Central memory CD8-positive, alpha-beta T cell (primary cell): ENCODE data around the gene SH3GLB2.
"Not testable (repeated sequence)": the region's sequence is repeated elsewhere in the genome, so short reads cannot be mapped to it uniquely, and the experiment has no call there.

Source experiments
- ATAC-seq: fragments of 150-1000 bp; cut with Tn5 transposase; replicated peaks from 2 replicates; pipeline ENCODE4 v1.10.0; 2022; ENCODE audit warnings: mild to moderate bottlenecking, moderate FRiP score, moderate number of reproducible peaks; ENCODE audit not compliant: poor library complexity, severe bottlenecking; ENCODE audit errors: extremely low read depth
- DNase-seq, 2 donors: peaks; one replicate each; pipeline ENCODE4 v3.0.0; 2021; ENCODE audit warnings: low spot score in 2 of 2
- H3K27ac Mint-ChIP-seq: one replicate; pipeline ENCODE4 v1.8.0; 2022; ENCODE audit warnings: low read depth, mild to moderate bottlenecking, moderate library complexity, mixed read lengths
- H3K27me3 Mint-ChIP-seq: one replicate; pipeline ENCODE4 v1.8.0; 2022; ENCODE audit warnings: mixed read lengths
- H3K36me3 Mint-ChIP-seq: one replicate; pipeline ENCODE4 v1.8.0; 2022; ENCODE audit warnings: mild to moderate bottlenecking, moderate library complexity, mixed read lengths; ENCODE audit not compliant: insufficient read depth
- H3K4me1 Mint-ChIP-seq: one replicate; pipeline ENCODE4 v1.8.0; 2022; ENCODE audit warnings: mixed read lengths
- H3K4me3 Mint-ChIP-seq: one replicate; pipeline ENCODE4 v1.8.0; 2022; ENCODE audit warnings: mild to moderate bottlenecking, moderate library complexity, mixed read lengths
- H3K9me3 Mint-ChIP-seq: one replicate; pipeline ENCODE4 v1.8.0; 2022; ENCODE audit warnings: mixed read lengths

SH3GLB2 gene

DNA sequence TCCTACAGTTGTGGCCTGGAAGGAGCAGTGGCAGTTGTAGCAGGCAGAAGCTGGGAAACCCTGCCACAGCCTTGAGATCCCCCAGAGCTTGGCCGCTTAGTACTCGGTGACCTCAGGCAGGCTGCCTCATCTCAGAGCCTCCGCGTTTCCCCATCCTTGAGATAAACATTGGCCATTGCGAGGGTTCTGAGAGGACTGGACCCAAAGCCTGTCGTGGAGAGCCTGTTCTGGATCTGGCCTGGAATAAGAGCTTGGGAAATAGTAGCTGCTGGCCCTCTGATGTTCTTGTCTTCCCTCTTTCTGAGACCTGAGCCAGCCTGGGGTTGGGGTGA is 9.6 kb upstream of the SH3GLB2 start:
- Mint-ChIP-seq H3K4me3 (peak overlapping the region; percentile 98), H3K9me3 (no peaks in the 10 kb centered on the region), H3K27ac (no peak overlapping the region), H3K27me3 (no peaks in the 10 kb centered on the region), H3K36me3 (peaks cover 18% of the 10 kb centered on the region), H3K4me1 (peaks cover 37% of the 10 kb centered on the region)
- no peak for DNase-seq
- no peak for ATAC-seq

DNA sequence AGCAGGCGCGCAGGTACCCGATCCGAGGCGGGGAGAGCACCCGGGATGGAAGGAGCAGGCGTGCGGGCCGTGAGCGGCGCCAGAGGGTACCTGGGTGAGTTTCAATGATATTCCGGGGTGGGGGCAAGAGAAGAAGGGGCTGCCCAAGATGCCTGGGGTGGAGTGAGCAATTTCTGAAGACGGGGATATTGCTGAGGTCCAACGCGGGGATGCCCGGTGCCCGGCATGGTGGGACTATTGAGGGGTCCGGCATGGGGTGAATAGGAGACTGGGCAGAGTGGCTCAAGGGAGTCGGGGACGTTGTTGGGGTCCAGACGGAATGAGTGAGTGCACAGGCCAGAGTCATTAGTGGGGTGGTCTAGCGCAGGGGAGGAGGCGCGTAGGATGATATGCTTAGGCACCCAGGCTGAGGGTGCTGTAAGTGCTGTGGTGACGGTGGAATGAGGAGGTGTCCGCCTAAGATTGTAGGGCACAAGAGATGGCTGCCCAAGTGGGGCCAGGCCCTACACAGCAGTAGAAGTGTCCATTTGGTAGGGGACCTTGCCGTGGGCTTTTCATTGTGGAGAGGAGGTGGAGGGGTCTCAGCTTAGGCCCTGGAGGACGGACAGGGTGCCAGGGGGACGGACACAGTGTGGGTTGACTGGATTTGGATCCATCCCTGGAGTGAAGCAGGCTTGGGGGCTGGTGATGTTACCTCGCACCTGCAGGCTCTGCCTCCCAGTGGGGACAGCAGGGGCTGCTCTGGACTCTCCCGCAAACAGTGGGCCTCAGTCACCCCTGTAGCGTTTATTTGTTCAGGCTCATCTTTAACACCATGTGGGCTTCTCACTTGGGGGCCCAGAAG is 9.0 kb upstream of the SH3GLB2 start:
- H3K27ac Mint-ChIP-seq: peak overlapping the region; percentile 82
- H3K4me3 Mint-ChIP-seq: peak overlapping the region; percentile 98
- H3K27me3 Mint-ChIP-seq: no peaks in the 10 kb centered on the region
- no peak for ATAC-seq
- H3K36me3 Mint-ChIP-seq: peaks cover 12% of the 10 kb centered on the region
- peaks cover 37% of the 10 kb centered on the region for H3K4me1 Mint-ChIP-seq
- no peak for DNase-seq
- H3K9me3 Mint-ChIP-seq: no peaks in the 10 kb centered on the region

DNA sequence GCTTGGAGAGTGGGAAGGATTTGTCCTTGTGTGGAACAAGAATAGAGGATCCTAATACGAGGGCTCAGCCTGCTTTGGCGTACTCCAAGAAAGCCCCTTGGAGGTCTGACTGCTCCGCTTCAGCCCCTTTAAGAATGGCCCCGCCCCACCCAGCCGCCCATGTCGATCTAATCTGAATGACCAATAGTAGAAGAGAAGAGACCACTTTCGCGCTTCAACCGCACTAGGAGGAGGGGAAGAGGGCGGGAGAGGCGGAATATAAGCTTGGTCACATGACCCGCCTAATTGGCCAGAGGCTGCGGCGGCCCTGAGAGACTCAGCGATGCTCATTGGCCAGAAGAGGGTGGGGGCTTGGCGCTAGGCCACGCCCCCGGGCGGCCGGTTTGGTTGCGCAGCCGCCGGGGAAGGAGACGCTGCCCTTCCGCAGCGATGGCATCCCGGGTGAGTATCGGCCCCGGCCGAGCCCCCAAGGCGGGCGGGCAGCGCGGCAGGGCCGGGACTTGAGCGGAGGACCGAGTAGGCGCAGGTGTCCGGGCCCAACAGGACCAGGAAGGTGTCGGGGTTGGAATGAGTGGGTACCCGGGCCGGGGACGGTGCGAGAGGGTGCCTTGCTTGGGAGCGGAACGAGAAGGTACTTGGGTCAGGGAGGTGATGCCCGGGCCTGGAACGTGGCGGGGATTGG is 8.3 kb upstream of the SH3GLB2 start, which contains the start of gene MIGA2:
Gene MIGA2, plus strand, starts transcription at position 386 of the 682 bp plus-strand sequence. CDS start 3,969 bp downstream, outside the sequence.
- Mint-ChIP-seq H3K36me3 (peaks cover 8% of the 10 kb centered on the region), H3K27ac (peak within 1 kb of the TSS; percentile 82), H3K27me3 (no peaks in the 10 kb centered on the region), H3K4me1 (peaks cover 37% of the 10 kb centered on the region), H3K9me3 (no peaks in the 10 kb centered on the region), H3K4me3 (peak within 1 kb of the TSS; percentile 98)
- DNase-seq: peak; percentile 75 to 89
- ATAC-seq: peak; percentile 97

DNA sequence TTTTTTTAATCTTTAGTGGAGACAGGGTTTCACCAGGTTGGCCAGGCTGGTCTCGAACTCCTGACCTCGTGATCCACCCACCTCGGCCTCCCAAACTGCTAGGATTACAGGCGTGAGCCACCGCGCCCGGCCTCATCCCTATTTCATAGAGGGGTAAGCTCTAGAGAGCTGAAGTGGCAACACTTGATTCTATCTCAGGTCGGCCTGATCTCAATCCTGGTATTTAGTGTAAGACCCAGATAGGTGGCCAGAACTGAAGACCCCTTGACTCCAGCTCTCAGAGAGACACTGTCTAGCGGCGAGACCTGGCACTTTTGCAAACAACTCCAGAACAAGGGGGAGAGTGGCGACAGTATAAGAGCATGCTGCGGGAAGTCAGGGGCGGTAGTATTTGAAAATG is 7.7 kb upstream of the SH3GLB2 start:
- not testable (repeated sequence) for H3K27me3 Mint-ChIP-seq, DNase-seq, H3K36me3 Mint-ChIP-seq, H3K9me3 Mint-ChIP-seq
- peak; percentile 1 for ATAC-seq
- Mint-ChIP-seq H3K4me3 (peak overlapping the region; percentile 98), H3K27ac (peak overlapping the region; percentile 82), H3K4me1 (peaks cover 37% of the 10 kb centered on the region)

DNA sequence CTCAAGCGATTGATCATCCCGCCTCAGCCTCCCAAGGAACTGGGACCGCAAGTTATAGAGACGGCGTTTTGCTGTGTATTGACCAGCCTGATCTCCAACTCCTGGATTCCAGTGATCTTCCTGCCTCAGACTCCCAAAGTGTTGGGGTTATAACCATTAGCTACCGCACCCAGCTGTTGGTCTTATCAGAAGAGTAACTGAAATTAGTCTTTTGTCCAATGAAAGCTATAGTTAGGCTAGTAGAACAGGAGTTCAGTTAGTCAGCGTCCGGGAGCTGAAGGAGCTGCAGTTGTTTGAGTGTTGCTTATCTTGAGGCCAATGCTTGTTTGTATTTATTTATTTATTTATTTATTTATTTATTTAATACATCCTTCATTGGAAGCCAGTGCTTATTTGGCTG is 5.1 kb upstream of the SH3GLB2 start:
- Mint-ChIP-seq H3K27me3 (no peaks in the 10 kb centered on the region), H3K27ac (no peak overlapping the region), H3K36me3 (peaks cover 7% of the 10 kb centered on the region), H3K4me1 (peaks cover 30% of the 10 kb centered on the region), H3K4me3 (no peak overlapping the region), H3K9me3 (no peaks in the 10 kb centered on the region)
- ATAC-seq (no peak), DNase-seq (no peak)

DNA sequence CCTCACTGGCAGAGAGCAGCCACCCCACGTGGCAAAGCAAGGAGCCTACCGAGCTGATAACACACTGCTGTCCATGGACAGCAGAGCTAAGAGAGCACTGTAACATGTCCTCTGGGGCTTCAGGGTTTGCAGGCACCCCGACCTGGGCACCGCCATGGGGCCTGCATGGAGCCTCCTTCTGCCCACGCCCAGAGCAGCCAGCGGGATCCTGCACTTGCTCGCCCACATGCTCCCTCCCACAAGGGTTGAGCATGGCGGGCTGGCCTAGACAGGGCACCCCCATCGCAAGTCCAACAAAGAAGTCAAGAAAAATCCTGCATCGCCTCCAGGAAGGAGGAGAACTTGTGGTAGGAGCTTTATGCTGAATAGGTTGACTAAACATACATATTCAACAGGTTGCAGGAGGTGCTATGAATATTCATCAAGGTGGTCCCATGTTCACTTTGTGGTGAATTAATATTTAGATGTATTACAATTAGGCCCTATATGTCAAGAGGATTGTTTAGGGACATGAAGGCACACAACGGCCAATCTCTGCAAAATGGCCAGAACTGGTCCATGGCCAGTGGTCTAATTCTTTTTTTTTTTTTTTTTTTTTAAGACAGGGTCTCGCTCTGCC is 4.5 kb upstream of the SH3GLB2 start:
- peaks cover 7% of the 10 kb centered on the region for H3K36me3 Mint-ChIP-seq
- no peak overlapping the region for H3K4me3 Mint-ChIP-seq
- no peaks in the 10 kb centered on the region for H3K9me3 Mint-ChIP-seq
- peaks cover 24% of the 10 kb centered on the region for H3K4me1 Mint-ChIP-seq
- ATAC-seq (no peak), DNase-seq (no peak)
- no peaks in the 10 kb centered on the region for H3K27me3 Mint-ChIP-seq
- H3K27ac Mint-ChIP-seq: no peak overlapping the region

DNA sequence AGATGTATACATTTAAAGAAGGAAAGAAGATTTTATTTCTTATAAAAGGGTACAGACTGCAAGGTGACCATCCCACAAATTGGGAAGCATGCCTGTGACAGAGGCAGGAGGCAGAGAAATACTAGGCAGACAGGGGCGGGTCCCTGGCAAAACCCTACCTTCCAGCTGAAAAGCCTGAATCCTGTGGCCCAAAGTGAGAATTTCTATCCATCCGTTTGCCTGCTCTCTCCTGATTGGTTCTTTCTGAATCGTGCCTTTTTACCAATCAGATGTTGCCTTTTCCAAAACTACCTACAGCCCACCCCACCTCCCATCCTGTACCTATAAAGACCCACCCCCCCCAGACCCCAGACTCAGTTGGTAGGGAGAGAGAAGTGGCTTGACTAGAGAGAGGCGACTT is 3.4 kb upstream of the SH3GLB2 start:
- H3K4me3 Mint-ChIP-seq: no peak overlapping the region
- no peak overlapping the region for H3K27ac Mint-ChIP-seq
- no peaks in the 10 kb centered on the region for H3K27me3 Mint-ChIP-seq
- ATAC-seq (no peak), DNase-seq (no peak)
- H3K9me3 Mint-ChIP-seq: no peaks in the 10 kb centered on the region
- H3K4me1 Mint-ChIP-seq: peaks cover 19% of the 10 kb centered on the region
- H3K36me3 Mint-ChIP-seq: peaks cover 9% of the 10 kb centered on the region

DNA sequence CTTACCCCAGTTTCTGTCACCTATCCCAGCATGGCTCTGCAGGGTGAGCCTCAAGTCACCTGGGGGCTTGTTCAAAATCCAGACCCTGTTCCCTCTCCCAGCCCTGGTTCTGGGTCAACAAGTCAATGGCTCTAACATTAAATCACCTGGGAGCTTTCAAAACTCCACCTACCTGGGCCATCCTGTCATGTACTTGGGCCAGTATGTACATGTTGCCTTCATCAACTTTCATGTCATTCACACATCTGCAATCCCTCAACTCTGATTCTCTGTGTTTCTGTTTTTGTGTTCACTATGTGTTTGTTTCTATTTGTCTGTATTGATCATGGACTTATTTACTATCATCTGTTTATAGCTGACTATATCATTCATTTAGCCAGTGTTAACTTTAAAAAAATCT is 2.1 kb upstream of the SH3GLB2 start:
- H3K4me3 Mint-ChIP-seq: no peak overlapping the region
- no peak for ATAC-seq
- peaks cover 16% of the 10 kb centered on the region for H3K4me1 Mint-ChIP-seq
- no peaks in the 10 kb centered on the region for H3K9me3 Mint-ChIP-seq
- H3K36me3 Mint-ChIP-seq: peaks cover 5% of the 10 kb centered on the region
- no peaks in the 10 kb centered on the region for H3K27me3 Mint-ChIP-seq
- peak overlapping the region; percentile 42 for H3K27ac Mint-ChIP-seq
- DNase-seq: no peak

DNA sequence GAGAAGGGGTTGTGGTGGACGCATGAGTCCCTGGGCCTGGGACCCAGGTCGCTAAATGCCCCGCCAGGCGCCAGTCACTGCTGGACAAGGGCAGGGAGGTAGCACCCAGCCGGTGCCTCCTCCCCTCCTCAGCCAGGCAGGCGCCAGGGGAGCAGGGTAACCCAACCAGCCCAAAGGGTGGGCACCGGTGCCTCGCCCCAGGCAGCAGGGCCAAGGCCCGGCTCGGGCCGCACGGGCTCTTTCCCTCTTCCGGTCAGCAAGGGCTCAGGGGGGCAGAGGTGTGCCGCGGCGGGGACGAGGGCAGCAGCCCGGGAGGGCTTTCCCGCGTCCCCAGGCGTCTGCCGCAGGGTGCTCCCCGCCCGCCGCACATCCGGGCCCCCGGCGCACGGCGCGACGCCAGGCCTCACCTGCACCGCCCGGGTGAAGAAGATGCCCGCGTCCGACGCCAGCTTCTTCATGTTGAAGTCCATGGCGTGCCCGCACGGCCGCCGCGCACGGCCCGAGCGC is 393 bp downstream of the SH3GLB2 start:
- ATAC-seq (peak; percentile 84), DNase-seq (peak in 1 of 2 donors; percentile 78)
- Mint-ChIP-seq H3K4me1 (peaks cover 22% of the 10 kb centered on the region), H3K4me3 (peak overlapping the region; percentile 76), H3K36me3 (peaks cover 5% of the 10 kb centered on the region), H3K9me3 (no peaks in the 10 kb centered on the region), H3K27ac (peak overlapping the region; percentile 54), H3K27me3 (no peaks in the 10 kb centered on the region)

DNA sequence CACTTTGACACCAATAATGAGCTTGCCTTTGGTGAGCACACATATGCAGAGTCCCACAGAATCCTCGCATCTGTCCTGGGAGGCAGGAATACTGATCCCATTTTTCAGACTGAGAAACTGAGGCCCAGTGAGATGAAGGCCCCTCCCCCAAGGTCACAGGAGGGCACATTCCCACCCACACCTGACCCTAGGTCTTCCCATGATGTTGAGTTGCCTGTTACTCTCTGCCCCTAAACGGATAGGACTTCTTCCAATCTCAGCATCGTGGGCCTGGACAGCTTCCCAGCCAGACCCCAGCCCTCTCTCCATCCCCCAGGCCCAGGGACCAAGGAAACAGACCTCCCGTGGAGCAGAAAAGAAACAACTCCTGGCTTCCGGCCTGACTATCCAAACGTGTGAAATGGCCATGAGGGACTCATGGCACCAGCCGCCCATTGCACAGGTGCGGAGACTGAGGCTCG is 877 bp downstream of the SH3GLB2 start:
- Mint-ChIP-seq H3K27ac (peak overlapping the region; percentile 54), H3K36me3 (peaks cover 6% of the 10 kb centered on the region), H3K4me3 (peak overlapping the region; percentile 76), H3K9me3 (no peaks in the 10 kb centered on the region), H3K27me3 (no peaks in the 10 kb centered on the region), H3K4me1 (peaks cover 27% of the 10 kb centered on the region)
- no peak for DNase-seq
- ATAC-seq: no peak

DNA sequence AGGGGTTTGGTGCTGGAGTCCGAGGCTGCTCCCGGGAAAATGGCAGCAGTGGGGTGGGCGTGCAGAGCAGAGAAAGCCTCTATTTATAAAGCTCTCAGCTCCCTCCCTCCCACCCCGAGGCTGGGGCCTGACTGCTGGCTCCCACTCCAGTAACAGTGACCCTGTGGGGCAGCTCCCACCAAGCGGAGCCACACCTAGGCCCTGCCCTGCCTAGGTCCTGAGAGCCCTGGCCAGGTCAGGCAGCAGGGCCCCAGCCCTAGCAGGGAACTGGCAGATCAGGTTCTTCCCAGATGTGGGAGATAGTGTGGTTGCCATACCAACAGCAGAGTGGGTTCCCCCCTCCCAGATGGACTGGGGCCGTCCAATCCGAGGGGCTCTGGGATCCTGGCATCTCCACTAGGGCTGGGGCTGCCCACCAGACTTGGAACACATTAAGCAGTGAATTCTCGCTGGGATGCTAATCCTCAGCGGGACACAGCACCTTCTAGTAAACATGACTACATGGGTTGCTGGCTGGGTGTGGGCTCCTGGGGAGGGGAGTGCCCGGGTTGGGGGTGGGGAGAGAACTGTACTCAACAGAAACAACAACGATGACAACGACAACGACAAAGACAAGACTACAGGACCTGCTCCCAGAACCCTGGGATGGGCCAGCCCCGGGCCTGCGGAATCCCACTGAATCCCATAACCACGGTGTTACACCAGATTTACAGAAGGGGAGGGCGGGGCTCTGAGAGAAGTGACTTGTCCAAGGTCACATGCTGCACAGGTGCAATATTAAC is 1.5 kb downstream of the SH3GLB2 start:
- no peaks in the 10 kb centered on the region for H3K27me3 Mint-ChIP-seq
- ATAC-seq: no peak
- peaks cover 32% of the 10 kb centered on the region for H3K4me1 Mint-ChIP-seq
- H3K36me3 Mint-ChIP-seq: peaks cover 6% of the 10 kb centered on the region
- no peaks in the 10 kb centered on the region for H3K9me3 Mint-ChIP-seq
- peak overlapping the region; percentile 54 for H3K27ac Mint-ChIP-seq
- DNase-seq: no peak
- peak overlapping the region; percentile 76 for H3K4me3 Mint-ChIP-seq

DNA sequence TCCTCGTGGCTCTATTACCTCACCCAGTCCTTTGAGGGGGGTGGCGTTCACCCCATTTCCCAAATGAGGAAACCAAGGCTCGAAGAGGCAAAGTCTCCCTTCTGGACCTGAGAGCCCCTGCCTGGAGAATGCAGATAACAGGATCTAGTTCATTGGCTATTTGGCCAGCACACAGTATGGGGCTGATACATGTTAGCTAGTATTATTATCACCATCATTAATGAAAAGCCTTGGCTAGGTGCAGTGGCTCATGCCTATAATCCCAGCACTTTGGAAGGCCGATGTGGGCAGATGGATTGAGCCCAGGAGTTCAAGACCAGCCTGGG is 4.3 kb downstream of the SH3GLB2 start:
- no peak for ATAC-seq
- no peaks in the 10 kb centered on the region for H3K27me3 Mint-ChIP-seq
- H3K36me3 Mint-ChIP-seq: peaks cover 22% of the 10 kb centered on the region
- H3K27ac Mint-ChIP-seq: no peak overlapping the region
- no peak overlapping the region for H3K4me3 Mint-ChIP-seq
- H3K4me1 Mint-ChIP-seq: peaks cover 26% of the 10 kb centered on the region
- H3K9me3 Mint-ChIP-seq: no peaks in the 10 kb centered on the region
- no peak for DNase-seq
